Upper lobe of left lung (tissue), 6 donors: ENCODE measurements around the gene RNF150. TPM values are rescaled to one million over a fixed set of nuclear protein-coding genes. Genes with fewer than 3 reads are reported as not detected.

Source experiments
- ATAC-seq, 2 donors: fragments of 200-7000 bp; cut with Tn5 transposase; one replicate each; pipeline ENCODE4 v1.9.1; 2022; ENCODE audit warnings: mild to moderate bottlenecking in 2 of 2, moderate library complexity in 2 of 2; ENCODE audit not compliant: low FRiP score in 2 of 2
- DNase-seq, 2 donors: peaks; one replicate each; pipeline ENCODE4 v3.0.0-alpha.2; 2019 to 2020
- H3K27ac ChIP-seq, 4 donors: fragments of 200-600 bp; sonication (generic); one replicate each; pipeline ENCODE4 v1.5.1; 2016 to 2019
- H3K27me3 ChIP-seq, 4 donors: fragments of 200-600 bp; sonication (generic); one replicate each; pipeline ENCODE4 v1.5.1; 2017 to 2019
- H3K36me3 ChIP-seq, 4 donors: fragments of 200-600 bp; sonication (generic); one replicate each; pipeline ENCODE4 v1.5.1; 2016 to 2019
- H3K4me1 ChIP-seq, 4 donors: fragments of 200-600 bp; sonication (generic); one replicate each; pipeline ENCODE4 v1.5.1; 2018 to 2019
- H3K4me3 ChIP-seq, 4 donors: fragments of 200-600 bp; sonication (generic); one replicate each; pipeline ENCODE4 v1.5.1; 2017 to 2019; ENCODE audit warnings: mild to moderate bottlenecking in 2 of 4, moderate library complexity in 1 of 4
- H3K9me3 ChIP-seq, 4 donors: fragments of 200-600 bp; sonication (generic); one replicate each; pipeline ENCODE4 v1.5.1; 2018 to 2019
- EP300 ChIP-seq, 4 donors: sonication (generic); formaldehyde crosslinking; IDR thresholded peaks; one replicate each; pipeline ENCODE4 v1.5.1; 2017; ENCODE audit warnings: antibody characterized with exemption in 4 of 4, control low read depth in 2 of 4
- POLR2A ChIP-seq, 4 donors: fragments of 450-650 bp; IDR thresholded peaks; one replicate each; pipeline ENCODE4 v1.5.1; 2016 to 2017; ENCODE audit warnings: antibody characterized with exemption in 4 of 4, mild to moderate bottlenecking in 2 of 4
- POLR2AphosphoS5 ChIP-seq, 2 donors: sonication (generic); formaldehyde crosslinking; IDR thresholded peaks; one replicate each; pipeline ENCODE4 v1.5.1; 2017; ENCODE audit warnings: antibody characterized with exemption in 2 of 2
- WGBS, 2 donors: methylation state at CpG; one replicate each; pipeline ENCODE4 v1.1.5; 2017 to 2018; 5-methylcytosine and 5-hydroxymethylcytosine counted together
- total RNA-seq, 6 donors: library from RNA; depleted of rRNA in 4 of 6; stranded (reverse); fragments of >200 nt in 4 of 6; gene quantifications; one replicate each; pipeline versions ENCODE4 v1.1.0 to v1.2.1, GENCODE V29; 2016 to 2021
- TF ChIP-seq, protein P1 (sequence below), 6 experiments: fragments of 450-650 bp in 4 of 6; fragments of 200-600 bp in 2 of 6; sonication (generic) in 2 of 6; IDR thresholded peaks; one replicate each; pipeline ENCODE4 v1.5.1; 2016 to 2019; ENCODE audit warnings: antibody characterized with exemption in 6 of 6
- donor health status: DM: no; HTN: no; CAD: no; lungs with moderate emphysema.
- donor health status: DM: no; HTN: yes; CAD: no; lungs with severe emphysema.

The RNF150 gene
- total RNA-seq, 6 donors from 2014 or later: 0.46 to 2.1 (median 1.4) TPM

DNA sequence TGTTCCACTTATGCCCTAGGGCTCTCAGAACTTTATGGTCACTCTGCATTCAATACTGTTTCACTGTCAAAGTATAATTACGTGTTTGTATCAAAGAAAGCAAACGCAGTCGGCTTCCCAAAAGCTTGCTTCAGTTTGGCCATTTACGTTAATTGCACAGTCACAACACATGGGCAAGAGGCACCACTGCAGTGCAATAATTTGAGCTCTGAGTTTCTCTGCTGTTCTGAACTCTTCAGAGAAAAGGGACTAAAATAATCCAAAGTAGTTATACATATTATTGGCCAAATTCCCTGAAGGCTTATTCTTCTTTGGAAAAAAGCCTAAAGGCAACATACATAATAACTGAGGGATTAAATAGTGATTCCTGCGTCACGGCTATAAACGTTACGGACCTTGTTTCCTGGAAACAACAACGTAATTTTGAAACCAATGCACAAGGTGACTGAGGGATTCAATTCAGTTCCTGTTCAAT is 51.3 kb downstream of the RNF150 start:
- WGBS, 2 donors: 74 to 83% methylated on average over 9 of the region's 9 CpGs
- TF ChIP-seq POLR2A (IDR thresholded peaks at IDR 0.05) (no peak), POLR2AphosphoS5 (IDR thresholded peaks at IDR 0.05) (no peak), EP300 (IDR thresholded peaks at IDR 0.05) (no peak)
- TF ChIP-seq, protein P1, sequence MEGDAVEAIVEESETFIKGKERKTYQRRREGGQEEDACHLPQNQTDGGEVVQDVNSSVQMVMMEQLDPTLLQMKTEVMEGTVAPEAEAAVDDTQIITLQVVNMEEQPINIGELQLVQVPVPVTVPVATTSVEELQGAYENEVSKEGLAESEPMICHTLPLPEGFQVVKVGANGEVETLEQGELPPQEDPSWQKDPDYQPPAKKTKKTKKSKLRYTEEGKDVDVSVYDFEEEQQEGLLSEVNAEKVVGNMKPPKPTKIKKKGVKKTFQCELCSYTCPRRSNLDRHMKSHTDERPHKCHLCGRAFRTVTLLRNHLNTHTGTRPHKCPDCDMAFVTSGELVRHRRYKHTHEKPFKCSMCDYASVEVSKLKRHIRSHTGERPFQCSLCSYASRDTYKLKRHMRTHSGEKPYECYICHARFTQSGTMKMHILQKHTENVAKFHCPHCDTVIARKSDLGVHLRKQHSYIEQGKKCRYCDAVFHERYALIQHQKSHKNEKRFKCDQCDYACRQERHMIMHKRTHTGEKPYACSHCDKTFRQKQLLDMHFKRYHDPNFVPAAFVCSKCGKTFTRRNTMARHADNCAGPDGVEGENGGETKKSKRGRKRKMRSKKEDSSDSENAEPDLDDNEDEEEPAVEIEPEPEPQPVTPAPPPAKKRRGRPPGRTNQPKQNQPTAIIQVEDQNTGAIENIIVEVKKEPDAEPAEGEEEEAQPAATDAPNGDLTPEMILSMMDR (IDR thresholded peaks at IDR 0.05): no peak
- H3K4me3 ChIP-seq: no peak overlapping the region

DNA sequence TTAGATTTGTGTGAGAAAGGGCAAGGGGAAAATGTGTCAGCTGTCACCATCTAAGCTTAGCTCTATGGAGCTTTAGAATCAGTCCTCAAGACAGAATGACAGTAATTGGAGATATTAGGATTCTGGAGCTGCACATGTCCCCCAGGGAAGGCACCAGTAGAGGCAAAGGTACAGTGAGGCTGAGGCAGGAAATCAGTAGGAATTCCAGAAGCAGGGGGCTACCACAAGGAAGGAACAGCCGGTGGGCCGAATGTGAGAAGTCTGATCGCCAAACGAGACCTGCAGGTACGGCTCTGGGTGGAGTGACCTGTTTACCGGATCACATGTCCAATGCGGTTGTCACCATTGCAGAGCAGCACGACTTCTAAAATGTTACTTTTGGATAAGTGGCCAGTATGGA is 52.6 kb downstream of the RNF150 start:
- Histone ChIP-seq H3K4me1 (no peaks in the 10 kb centered on the region), H3K4me3 (no peak overlapping the region), H3K36me3 (no peaks in the 10 kb centered on the region), H3K27ac (no peak overlapping the region), H3K27me3 (no peaks in the 10 kb centered on the region), H3K9me3 (no peaks in the 10 kb centered on the region)
- DNase-seq: no peak
- WGBS, 2 donors: 77 to 84% methylated on average over 8 of the region's 8 CpGs
- ATAC-seq: no peak
- TF ChIP-seq EP300 (IDR thresholded peaks at IDR 0.05) (no peak), POLR2A (IDR thresholded peaks at IDR 0.05) (no peak), POLR2AphosphoS5 (IDR thresholded peaks at IDR 0.05) (no peak)
- TF ChIP-seq, protein P1 (IDR thresholded peaks at IDR 0.05): no peak

More for the DNA sequence above, 51.3 kb downstream of the RNF150 start:
- no peak for DNase-seq
- H3K9me3 ChIP-seq: no peaks in the 10 kb centered on the region
- H3K27me3 ChIP-seq: no peaks in the 10 kb centered on the region
- H3K4me1 ChIP-seq: no peaks in the 10 kb centered on the region
- ATAC-seq: no peak
- no peaks in the 10 kb centered on the region for H3K36me3 ChIP-seq
- no peak overlapping the region for H3K27ac ChIP-seq

DNA sequence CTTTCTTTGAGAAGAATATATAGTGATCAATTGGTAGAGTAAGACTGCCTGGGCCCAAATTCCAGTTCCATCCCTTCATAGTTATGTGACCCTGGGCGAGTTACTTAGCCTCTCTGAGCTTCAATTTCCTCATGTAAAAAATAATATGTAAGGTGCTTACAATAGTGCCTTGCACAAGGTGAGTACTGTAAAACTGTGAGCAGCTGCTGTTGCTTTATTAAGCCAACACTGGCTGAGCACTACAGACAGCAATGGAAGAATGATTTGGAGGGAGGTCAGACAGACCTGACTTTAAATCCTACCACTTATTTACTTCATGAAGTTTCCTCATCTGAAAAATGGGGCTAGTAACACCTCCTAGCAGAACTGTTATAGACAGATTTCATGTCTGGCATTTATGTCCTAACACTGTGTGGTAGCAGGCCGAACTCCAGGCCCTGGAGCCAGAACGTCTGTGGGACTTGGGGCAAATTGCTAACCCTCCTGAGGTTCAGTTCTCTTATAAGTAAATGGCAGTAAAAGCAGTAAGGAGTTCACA is 53.8 kb downstream of the RNF150 start:
- TF ChIP-seq POLR2AphosphoS5 (IDR thresholded peaks at IDR 0.05): no peak
- no peak for TF ChIP-seq POLR2A (IDR thresholded peaks at IDR 0.05)
- TF ChIP-seq, protein P1 (IDR thresholded peaks at IDR 0.05): no peak
- no peak for TF ChIP-seq EP300 (IDR thresholded peaks at IDR 0.05)
- Histone ChIP-seq H3K27ac (no peak overlapping the region), H3K4me1 (no peaks in the 10 kb centered on the region), H3K9me3 (no peaks in the 10 kb centered on the region), H3K27me3 (no peaks in the 10 kb centered on the region), H3K36me3 (no peaks in the 10 kb centered on the region), H3K4me3 (no peak overlapping the region)
- ATAC-seq (no peak), DNase-seq (no peak)
- 67 to 73% methylated on average over 3 of the region's 3 CpGs for WGBS, 2 donors

DNA sequence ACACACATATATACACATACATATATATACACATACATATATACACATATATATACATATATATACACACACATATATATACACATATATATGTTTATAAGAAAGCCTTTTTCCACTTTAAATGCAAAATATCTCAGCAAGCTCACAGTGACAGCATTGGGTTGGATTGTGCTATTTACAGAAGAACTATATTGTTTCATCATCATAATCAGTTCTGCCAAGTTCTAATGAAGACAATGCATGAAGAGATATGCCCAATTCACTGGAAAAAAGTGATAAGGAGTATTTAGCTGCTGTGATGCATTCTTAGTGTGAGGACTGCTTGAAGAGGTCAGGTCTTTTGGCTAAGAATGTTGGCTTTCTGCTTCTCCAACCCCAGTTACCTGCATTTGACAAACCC is 54.4 kb downstream of the RNF150 start:
- no peak overlapping the region for H3K4me3 ChIP-seq
- DNase-seq (no peak), ATAC-seq (no peak)
- no peak overlapping the region for H3K27ac ChIP-seq
- no peaks in the 10 kb centered on the region for H3K36me3 ChIP-seq
- TF ChIP-seq, protein P1 (IDR thresholded peaks at IDR 0.05): no peak
- TF ChIP-seq EP300 (IDR thresholded peaks at IDR 0.05) (no peak), POLR2AphosphoS5 (IDR thresholded peaks at IDR 0.05) (no peak), POLR2A (IDR thresholded peaks at IDR 0.05) (no peak)
- no peaks in the 10 kb centered on the region for H3K9me3 ChIP-seq
- H3K27me3 ChIP-seq: no peaks in the 10 kb centered on the region
- no peaks in the 10 kb centered on the region for H3K4me1 ChIP-seq

DNA sequence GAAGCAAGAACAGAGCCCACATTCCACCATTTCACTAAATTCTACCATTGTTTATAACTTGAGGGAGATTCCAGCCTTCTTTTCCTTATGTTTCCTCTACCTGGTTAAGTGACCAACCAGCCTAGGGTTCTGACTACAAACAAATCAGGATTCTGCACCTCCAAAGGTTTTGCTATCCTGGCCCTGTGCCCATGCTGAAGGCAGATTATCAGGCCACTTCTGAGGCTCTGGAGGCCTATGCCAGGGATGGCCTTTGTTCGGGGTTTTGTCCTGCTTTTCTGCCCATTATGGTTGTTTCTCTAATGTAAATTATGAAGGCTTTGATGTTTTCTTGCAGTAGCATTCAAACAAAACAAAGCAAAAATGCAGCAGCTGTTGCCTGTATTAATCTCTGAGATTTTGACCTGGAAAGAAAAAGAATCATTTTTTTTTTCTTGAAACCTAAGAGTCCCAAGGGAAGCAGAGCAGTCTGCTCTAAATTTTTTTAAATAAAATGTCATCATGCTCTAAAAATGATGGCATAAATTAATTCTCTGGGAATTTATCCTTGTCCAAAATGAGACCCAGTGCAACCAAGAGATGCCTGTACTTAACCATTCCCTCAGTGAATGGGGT is 55.6 kb downstream of the RNF150 start:
- WGBS, 2 donors: 50 to 69% methylated on average over 1 of the region's 1 CpG
- Histone ChIP-seq H3K9me3 (no peaks in the 10 kb centered on the region), H3K27me3 (no peaks in the 10 kb centered on the region), H3K4me3 (no peak overlapping the region), H3K27ac (no peak overlapping the region), H3K4me1 (no peaks in the 10 kb centered on the region), H3K36me3 (no peaks in the 10 kb centered on the region)
- ATAC-seq: no peak
- TF ChIP-seq POLR2A (IDR thresholded peaks at IDR 0.05) (no peak), EP300 (IDR thresholded peaks at IDR 0.05) (no peak), POLR2AphosphoS5 (IDR thresholded peaks at IDR 0.05) (no peak)
- TF ChIP-seq, protein P1 (IDR thresholded peaks at IDR 0.05): no peak
- DNase-seq: no peak
